OCI-M2 (cell line): ENCODE results near the gene GLI2.

Experiments
- DNase-seq: peaks from one replicate; lab custom pipeline; 2025; ENCODE audit not compliant: unreplicated experiment; lab: John Stamatoyannopoulos, UW

Gene GLI2

GRCh38 chr2:120735746-120736170 lies at the start of gene GLI2:
TSS of gene GLI2 (plus strand) at chr2:120735868. CDS start at chr2:120797321, 61,453 bp downstream.
- DNase-seq: no peak

DNA sequence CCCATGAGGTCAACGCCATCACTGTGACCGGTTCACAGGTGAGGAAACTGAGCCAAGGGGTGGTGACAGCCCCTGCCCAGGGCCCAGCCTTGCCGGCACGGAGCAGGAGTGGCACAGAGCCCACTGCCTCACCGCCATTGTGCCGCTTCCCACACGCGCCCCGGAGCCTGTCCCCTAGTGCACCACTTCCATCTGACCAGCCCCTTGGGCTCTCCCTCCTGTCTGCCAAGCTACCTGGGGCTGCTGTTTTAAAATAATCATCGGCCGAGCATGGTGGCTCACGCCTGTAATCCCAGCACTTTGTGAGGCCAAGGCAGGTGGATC lies 49.7 kb upstream of the GLI2 start:
- no peak for DNase-seq

- no peak for DNase-seq
These were observed 49.0 kb upstream of the GLI2 start for GRCh38 chr2:120686511-120687168.

- DNase-seq: no peak
These were observed 48.5 kb upstream of the GLI2 start for GRCh38 chr2:120687210-120687609.

GRCh38 chr2:120690521-120690920 lies 45.1 kb upstream of the GLI2 start:
- DNase-seq: no peak

DNA sequence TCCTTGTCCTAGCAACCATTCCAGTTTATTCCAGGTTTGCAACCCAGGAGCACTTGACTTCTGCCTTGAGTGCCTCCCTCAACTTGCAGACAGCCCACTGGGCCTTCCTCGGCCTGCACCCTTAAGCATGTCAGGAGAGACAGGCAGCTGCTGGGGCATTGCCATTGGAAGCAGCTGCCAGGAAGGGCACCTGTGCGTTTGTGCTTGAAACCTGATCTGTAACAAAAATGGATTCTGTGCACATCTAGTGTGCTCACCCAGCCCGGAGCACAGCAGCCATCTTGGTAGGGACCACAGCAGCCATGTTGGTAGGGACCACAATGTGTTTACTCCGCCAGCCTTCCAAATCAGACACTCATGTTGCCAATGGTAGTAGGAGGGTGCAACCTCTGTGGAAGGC lies 44.3 kb upstream of the GLI2 start:
- DNase-seq: no peak

DNA sequence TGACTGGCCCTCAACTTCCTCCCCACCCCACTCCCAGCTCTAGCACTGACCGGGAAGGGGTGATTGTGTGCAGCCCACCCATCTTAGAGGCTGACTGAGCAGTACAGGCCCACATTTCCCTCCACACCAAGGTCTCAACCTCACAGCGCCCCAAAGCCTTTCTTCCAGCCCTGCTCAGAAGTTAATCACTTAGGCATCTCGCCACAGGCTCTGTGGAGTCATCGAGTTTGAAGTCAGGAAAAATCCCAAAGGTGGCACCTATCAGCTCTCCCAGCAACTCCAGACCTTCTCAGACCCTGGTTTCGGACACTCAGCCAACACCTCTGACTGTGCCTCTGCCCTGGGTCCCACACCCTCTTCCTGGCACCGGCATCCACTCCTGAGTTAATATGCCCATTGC lies 43.0 kb upstream of the GLI2 start:
- DNase-seq: no peak

DNA sequence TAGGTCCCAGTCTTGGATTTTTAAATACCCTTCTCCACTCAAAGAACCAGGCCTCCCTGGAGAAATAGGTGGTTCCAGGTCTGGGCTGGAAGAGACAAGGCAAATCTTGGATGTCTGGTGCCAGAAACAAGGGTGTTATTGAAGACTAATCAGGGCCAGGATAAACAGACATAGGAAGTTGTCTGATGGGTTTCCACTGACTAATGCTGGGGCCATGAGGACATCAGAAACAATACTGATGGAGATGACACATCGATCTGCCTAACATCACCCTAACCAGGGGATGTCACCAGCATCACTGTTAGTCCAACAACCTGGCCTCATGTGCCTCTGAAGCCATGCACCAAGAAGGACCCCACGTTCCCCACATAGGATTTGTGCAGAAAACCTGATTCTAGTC lies 42.5 kb upstream of the GLI2 start:
- no peak for DNase-seq

GRCh38 chr2:120694034-120694433 lies 41.6 kb upstream of the GLI2 start:
- DNase-seq: no peak

GRCh38 chr2:120697471-120697870 lies 38.2 kb upstream of the GLI2 start:
- no peak for DNase-seq

DNA sequence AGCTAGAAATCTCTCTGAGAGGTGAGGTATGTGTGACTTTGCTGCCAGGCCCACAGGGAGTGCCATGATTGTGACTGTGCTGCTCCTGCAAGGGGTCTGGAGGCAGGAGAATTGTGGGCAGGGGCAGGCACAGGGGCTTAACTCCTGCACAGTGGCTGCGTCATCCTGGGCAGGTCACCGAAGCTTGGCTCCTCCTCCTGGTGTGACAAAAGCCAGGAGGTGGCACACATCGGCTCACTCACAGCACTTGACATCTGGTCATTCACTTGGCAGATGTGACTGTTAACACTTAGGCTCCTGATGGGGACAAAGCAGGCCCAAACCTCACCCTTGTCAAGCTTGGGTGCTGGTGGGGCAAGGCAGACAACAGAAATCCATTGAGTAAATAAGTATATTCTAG lies 36.4 kb upstream of the GLI2 start:
- DNase-seq: no peak

- no peak for DNase-seq
These were observed 35.0 kb upstream of the GLI2 start for GRCh38 chr2:120700659-120701058.

GRCh38 chr2:120701096-120701495 lies 34.6 kb upstream of the GLI2 start:
- DNase-seq: no peak

GRCh38 chr2:120701499-120701898 lies 34.2 kb upstream of the GLI2 start:
- no peak for DNase-seq

GRCh38 chr2:120702061-120702460 lies 33.6 kb upstream of the GLI2 start:
- no peak for DNase-seq

DNA sequence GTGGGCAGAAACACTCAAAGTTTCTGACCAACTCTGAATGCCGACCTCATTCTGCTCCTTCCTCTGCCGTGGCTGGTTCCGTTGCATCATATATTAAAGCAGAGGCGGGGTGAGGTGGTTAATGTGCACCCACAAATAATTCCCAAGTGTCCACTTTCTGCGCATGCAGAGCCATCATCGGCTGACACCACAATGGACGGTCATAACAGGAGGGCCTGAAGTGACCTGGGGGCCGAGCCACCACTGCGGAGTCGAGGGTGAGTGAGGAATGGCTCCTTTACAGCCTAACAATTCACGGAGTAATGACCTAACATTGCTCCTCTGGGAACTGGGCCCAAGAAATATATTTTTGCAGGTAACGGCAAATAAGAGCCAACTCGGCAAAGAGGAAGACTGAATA lies 32.9 kb upstream of the GLI2 start:
- no peak for DNase-seq

DNA sequence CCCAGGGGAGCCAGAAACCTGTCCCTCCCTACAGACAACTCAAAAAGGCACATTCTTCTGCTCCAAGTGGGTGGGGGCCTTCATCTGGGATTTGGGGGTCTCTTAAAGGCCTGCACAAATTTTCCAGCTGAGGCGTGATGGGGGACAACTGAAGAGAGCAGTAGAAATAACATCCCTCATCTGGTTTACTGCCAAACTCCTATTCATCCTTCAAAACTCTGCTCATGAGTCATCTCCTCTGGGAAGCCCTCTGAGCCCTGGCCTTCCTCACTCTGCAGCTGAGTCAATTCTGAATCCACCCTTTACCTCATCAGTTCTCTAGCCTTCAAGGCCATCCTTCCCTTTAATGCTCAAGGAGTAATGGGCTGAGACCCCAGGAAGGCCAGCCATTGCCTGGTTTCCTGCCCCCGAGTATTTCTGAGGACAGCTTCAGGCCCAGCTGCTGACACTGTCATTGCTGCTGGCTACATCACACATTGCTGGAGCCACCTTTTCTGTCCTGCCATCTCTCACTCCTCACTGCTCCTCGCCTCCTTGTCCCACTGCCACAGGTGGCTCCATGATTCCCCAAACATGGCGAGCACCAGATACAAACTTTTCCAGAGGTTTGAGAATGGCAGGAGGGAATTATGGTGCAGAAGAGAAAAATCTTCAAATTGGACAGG lies 32.2 kb upstream of the GLI2 start:
- no peak for DNase-seq

- no peak for DNase-seq
These were observed 31.0 kb upstream of the GLI2 start for GRCh38 chr2:120704696-120705095.

DNA sequence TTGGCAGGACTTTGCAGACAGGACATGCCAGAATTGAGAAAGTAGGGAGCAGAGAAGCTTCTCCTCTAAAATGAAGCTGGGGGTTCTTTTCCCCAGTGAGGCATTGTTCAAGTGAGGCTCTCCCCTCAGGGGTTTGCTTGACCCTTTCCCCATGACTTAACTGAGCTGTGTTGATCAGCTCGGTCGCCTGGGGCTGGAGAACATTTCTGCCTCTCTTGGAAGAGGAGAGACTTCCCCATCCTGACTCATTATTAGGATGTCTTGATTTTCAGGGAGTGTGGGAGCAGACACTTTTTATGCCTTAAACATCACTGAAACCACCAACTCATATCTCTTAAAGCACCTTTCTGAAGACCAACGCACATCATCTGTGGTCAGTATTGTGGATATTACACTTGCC lies 27.9 kb upstream of the GLI2 start:
- no peak for DNase-seq

DNA sequence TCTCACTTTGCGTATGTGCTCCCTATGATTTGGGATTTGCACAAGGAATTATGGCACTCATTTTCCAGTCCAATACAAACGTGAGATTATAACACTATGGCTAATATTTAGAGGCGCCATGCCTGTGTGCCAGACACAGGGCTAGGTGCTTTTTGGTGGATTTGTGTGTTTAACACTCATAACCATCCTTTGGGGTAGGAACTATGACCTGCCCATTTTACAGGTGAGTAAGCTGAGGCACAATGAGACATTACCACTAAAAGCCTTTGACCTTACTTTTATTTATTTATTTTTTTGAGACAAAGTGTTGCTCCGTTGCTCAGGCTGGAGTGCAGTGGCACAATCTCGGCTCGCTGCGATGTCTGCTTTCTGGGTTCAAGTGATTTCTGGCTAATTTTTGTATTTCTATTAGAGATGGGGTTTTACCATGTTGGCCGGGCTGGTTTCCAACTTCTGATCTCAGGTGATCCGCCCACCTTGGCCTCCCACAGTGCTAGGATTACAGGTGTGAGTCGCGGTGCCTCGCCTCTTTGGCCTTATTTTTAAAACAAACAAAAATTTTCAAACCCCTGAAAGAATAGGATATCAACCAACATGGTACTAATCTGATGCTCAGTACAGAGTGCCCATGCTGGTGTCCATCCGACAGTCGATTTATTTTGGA lies 26.6 kb upstream of the GLI2 start:
- DNase-seq: no peak

- no peak for DNase-seq
These were observed 26.0 kb upstream of the GLI2 start for GRCh38 chr2:120709608-120710041.

DNA sequence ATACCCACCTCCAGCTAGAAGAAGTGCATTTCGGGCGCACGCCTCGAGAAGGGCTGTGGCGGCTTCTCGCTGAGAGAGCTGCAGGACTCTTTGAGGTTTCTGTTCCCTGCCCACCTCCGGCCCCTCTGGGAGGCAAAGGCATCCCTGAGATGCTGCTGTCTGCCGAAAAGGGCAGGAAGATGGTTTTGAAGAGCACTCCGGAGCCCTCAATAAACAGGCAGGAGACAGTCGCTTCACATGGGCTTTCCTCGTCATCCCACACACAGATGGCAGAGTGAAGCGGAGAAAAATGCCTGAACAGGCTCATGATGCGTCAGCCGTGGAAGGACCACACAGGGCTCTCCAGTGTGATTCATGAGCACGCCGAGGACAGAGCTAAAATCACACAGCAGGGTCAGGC lies 25.4 kb upstream of the GLI2 start:
- DNase-seq: no peak

DNA sequence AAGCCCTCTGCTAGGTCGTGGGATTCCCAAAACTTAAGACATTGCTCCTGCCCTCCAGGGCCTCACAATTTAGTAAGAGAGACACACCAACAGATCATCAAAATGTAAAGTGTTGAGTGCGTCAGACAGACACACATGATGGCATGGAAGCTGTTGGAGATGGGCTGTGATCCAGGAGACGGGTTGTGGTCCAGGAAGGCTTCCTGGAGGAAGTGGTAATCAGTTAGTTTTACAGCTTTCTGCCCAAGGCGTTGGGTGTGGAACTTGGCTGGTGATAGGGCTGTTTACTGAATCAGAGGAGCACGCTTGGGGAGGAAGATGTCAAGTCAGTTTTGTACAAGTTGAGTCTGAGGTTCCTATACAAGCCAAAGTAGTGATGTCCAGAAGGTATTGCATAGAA lies 24.0 kb upstream of the GLI2 start:
- no peak for DNase-seq
